ENCODE measurements around the gene PADI6.

PADI6 gene

DNA sequence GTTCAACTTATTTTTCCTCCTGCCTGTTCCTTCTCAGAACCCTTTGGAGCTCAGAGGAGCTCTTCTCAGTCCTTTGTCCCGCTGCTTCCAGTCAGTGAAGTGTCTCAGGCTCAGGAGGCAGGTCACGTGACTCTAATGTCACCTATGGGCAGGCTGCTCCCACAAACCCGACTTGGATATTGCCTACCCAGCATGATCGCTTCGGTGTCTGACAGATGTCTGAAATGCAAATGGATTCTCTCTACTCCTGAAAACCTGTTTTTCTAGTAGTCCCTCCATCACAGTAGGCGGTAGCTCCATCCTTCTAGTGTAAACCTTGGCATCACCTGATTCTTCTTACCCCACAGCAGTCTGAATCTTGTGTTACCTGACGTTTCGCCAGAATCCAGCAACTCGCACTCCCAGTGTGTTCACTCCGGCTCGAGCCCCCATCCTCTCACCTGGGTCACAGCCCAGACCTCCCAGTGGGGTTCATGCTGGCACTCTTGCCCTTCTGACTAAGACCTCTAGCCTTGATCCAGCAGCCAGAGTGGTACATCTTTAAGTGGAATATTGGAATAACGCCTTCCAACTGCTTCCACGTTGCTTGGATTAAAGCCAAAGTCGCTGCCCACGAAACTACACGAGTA, 5.4 kb downstream of the PADI6 start:
- Histone ChIP-seq H2AFZ (ENCODE audit: insufficient read depth, low read length, poor library complexity) (no peak overlapping the region), H2BK120ac (ENCODE audit: insufficient read depth, low read length, poor library complexity) (no peak overlapping the region), H3K18ac (ENCODE audit: low read length) (no peak overlapping the region), H3K4ac (ENCODE audit: low read depth, low read length) (no peak overlapping the region), H3K23ac (ENCODE audit: low read length) (no peak overlapping the region), H4K12ac (ENCODE audit: low read depth, low read length) (no peak overlapping the region), H3K14ac (ENCODE audit: low read length) (no peak overlapping the region), H3K4me2 (ENCODE audit: low read length) (no peak overlapping the region), H2BK5ac (ENCODE audit: low read depth, low read length, poor library complexity) (no peak overlapping the region), H2AK5ac (ENCODE audit: low read length) (no peak overlapping the region), H3K9ac (ENCODE audit: low read length) (no peak overlapping the region), H4K8ac (ENCODE audit: low read depth, low read length) (no peak overlapping the region), H4K91ac (ENCODE audit: low read depth, low read length) (no peak overlapping the region), H3K9me3 (ENCODE audit: insufficient read depth, low read depth, low read length) (peaks cover 3% of the 10 kb centered on the region), H3K27me3 (ENCODE audit: insufficient read depth, low read length) (no peaks in the 10 kb centered on the region), H2BK12ac (ENCODE audit: low read length) (no peak overlapping the region), H3K4me3 (ENCODE audit: low read depth, low read length) (no peak overlapping the region), H3K36me3 (ENCODE audit: control insufficient read depth in 1 of 2, insufficient read depth in 2 of 2, low read length in 2 of 2) (no peaks in the 10 kb centered on the region), H3K79me2 (ENCODE audit: control insufficient read depth, insufficient read depth, low read length, poor library complexity) (no peaks in the 10 kb centered on the region), H3K4me1 (ENCODE audit: control insufficient read depth in 1 of 2, insufficient read depth in 2 of 2, low read length in 2 of 2) (peaks cover 0 to 4% of the 10 kb centered on the region in 2 experiments), H3K27ac (ENCODE audit: low read depth, low read length) (no peak overlapping the region), H3K79me1 (ENCODE audit: low read length) (no peaks in the 10 kb centered on the region)
- WGBS (ENCODE audit: extremely low coverage, insufficient coverage, insufficient read length) = no CpG with 5 or more reads among the region's 16 CpGs
- DNase-seq = peak in 1 of 2 donors; percentile 26

DNA sequence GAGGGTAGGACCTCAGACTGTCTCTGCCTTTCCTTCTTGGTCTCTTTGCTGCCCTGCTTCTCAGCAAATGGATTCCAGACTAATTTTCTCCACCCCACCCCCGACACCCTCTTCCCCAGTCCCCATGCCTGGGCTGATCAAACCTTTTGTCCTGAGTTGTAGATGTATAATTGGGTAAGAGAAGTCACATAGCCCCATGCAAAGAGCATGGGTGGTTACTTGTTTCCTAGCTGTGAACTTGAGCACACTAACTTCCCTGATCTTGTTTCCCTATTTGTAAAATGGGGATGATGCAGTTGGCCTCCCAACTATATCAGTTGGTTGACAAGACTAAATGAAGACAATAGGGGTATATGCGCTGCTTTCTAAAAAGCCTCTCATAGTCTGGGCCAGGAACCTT, 9.2 kb downstream of the PADI6 start:
- Histone ChIP-seq H2BK120ac (ENCODE audit: insufficient read depth, low read length, poor library complexity) (no peak overlapping the region), H3K36me3 (ENCODE audit: control insufficient read depth in 1 of 2, insufficient read depth in 2 of 2, low read length in 2 of 2) (no peaks in the 10 kb centered on the region), H3K4me1 (ENCODE audit: control insufficient read depth in 1 of 2, insufficient read depth in 2 of 2, low read length in 2 of 2) (peaks cover 0 to 4% of the 10 kb centered on the region in 2 experiments), H3K4me3 (ENCODE audit: low read depth, low read length) (no peak overlapping the region), H3K79me1 (ENCODE audit: low read length) (no peaks in the 10 kb centered on the region), H3K23ac (ENCODE audit: low read length) (no peak overlapping the region), H2BK5ac (ENCODE audit: low read depth, low read length, poor library complexity) (no peak overlapping the region), H2BK12ac (ENCODE audit: low read length) (no peak overlapping the region), H4K8ac (ENCODE audit: low read depth, low read length) (no peak overlapping the region), H4K91ac (ENCODE audit: low read depth, low read length) (no peak overlapping the region), H3K9ac (ENCODE audit: low read length) (no peak overlapping the region), H3K27me3 (ENCODE audit: insufficient read depth, low read length) (no peaks in the 10 kb centered on the region), H3K79me2 (ENCODE audit: control insufficient read depth, insufficient read depth, low read length, poor library complexity) (no peaks in the 10 kb centered on the region), H3K14ac (ENCODE audit: low read length) (no peak overlapping the region), H3K27ac (ENCODE audit: low read depth, low read length) (no peak overlapping the region), H3K4ac (ENCODE audit: low read depth, low read length) (no peak overlapping the region), H3K18ac (ENCODE audit: low read length) (no peak overlapping the region), H2AK5ac (ENCODE audit: low read length) (no peak overlapping the region), H3K9me3 (ENCODE audit: insufficient read depth, low read depth, low read length) (no peaks in the 10 kb centered on the region), H2AFZ (ENCODE audit: insufficient read depth, low read length, poor library complexity) (no peak overlapping the region), H3K4me2 (ENCODE audit: low read length) (no peak overlapping the region), H4K12ac (ENCODE audit: low read depth, low read length) (no peak overlapping the region)
- DNase-seq = no peak
- WGBS (ENCODE audit: extremely low coverage, insufficient coverage, insufficient read length) = no CpG with 5 or more reads among the region's 2 CpGs

DNA sequence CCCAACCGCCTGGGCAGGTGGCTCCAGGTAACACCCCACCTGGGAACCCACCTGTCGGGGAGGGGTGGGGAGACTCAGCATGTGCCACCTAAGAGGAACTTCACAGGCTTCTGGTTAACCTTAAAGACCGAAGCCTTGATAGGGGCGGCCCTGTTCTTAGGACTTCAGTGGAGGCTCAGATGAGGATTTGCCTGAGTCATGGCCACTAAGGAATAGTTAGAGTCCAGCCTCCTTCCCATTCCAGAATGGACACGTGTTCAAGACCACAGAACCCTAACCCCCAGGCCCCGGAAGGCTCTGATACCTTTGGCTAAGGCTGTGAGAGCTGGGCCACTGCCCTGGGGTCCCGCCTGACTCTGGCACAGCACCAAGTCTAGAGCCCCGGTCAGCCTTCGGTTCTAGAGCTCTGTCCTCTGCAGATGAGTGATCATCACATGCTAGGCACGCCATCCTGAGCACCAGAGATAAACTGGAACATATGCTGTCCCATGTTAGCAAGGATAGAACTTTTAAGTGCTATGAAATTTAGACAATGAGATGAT, 20.3 kb downstream of the PADI6 start:
- Histone ChIP-seq H2AFZ (ENCODE audit: insufficient read depth, low read length, poor library complexity) (no peak overlapping the region), H3K4me3 (ENCODE audit: low read depth, low read length) (no peak overlapping the region), H3K18ac (ENCODE audit: low read length) (no peak overlapping the region), H2BK5ac (ENCODE audit: low read depth, low read length, poor library complexity) (no peak overlapping the region), H2BK120ac (ENCODE audit: insufficient read depth, low read length, poor library complexity) (no peak overlapping the region), H3K9ac (ENCODE audit: low read length) (no peak overlapping the region), H3K79me2 (ENCODE audit: control insufficient read depth, insufficient read depth, low read length, poor library complexity) (no peaks in the 10 kb centered on the region), H3K14ac (ENCODE audit: low read length) (no peak overlapping the region), H3K4me2 (ENCODE audit: low read length) (no peak overlapping the region), H2AK5ac (ENCODE audit: low read length) (no peak overlapping the region), H3K36me3 (ENCODE audit: control insufficient read depth in 1 of 2, insufficient read depth in 2 of 2, low read length in 2 of 2) (no peaks in the 10 kb centered on the region), H3K23ac (ENCODE audit: low read length) (no peak overlapping the region), H3K9me3 (ENCODE audit: insufficient read depth, low read depth, low read length) (no peaks in the 10 kb centered on the region), H3K27ac (ENCODE audit: low read depth, low read length) (no peak overlapping the region), H3K79me1 (ENCODE audit: low read length) (no peaks in the 10 kb centered on the region), H4K12ac (ENCODE audit: low read depth, low read length) (no peak overlapping the region), H3K4me1 (ENCODE audit: control insufficient read depth in 1 of 2, insufficient read depth in 2 of 2, low read length in 2 of 2) (no peaks in the 10 kb centered on the region), H3K4ac (ENCODE audit: low read depth, low read length) (no peak overlapping the region), H4K91ac (ENCODE audit: low read depth, low read length) (no peak overlapping the region), H3K27me3 (ENCODE audit: insufficient read depth, low read length) (no peaks in the 10 kb centered on the region), H4K8ac (ENCODE audit: low read depth, low read length) (no peak overlapping the region), H2BK12ac (ENCODE audit: low read length) (no peak overlapping the region)
- WGBS (ENCODE audit: extremely low coverage, insufficient coverage, insufficient read length) = no CpG with 5 or more reads among the region's 10 CpGs
- no peak for DNase-seq

DNA sequence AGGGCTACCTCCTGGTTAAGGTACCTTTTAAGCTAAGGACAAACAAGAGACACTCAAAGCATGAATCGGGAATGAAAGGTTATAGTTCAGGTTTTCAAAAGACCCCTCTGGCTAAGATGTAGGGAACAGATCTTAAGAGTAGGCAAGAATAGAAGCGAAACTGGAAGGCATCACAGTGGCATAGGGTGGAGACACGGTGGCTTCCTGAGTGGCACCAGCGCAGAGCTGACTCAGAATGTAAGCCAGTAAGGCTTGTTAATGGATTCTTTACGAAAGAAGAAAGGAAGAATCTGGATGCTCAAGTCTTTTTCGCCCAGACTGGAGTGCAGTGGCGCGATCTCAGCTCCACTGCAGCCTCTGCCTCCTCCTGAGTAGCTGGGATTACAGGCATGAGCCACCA, 21.2 kb downstream of the PADI6 start:
- no peak overlapping the region for H4K91ac ChIP-seq (ENCODE audit: low read depth, low read length)
- no peaks in the 10 kb centered on the region for H3K79me2 ChIP-seq (ENCODE audit: control insufficient read depth, insufficient read depth, low read length, poor library complexity)
- no peak overlapping the region for H3K27ac ChIP-seq (ENCODE audit: low read depth, low read length)
- no peak overlapping the region for H3K4me2 ChIP-seq (ENCODE audit: low read length)
- H3K79me1 ChIP-seq (ENCODE audit: low read length) = no peaks in the 10 kb centered on the region
- no peak overlapping the region for H3K23ac ChIP-seq (ENCODE audit: low read length)
- H3K27me3 ChIP-seq (ENCODE audit: insufficient read depth, low read length) = no peaks in the 10 kb centered on the region
- H3K9ac ChIP-seq (ENCODE audit: low read length) = no peak overlapping the region
- no peaks in the 10 kb centered on the region for H3K9me3 ChIP-seq (ENCODE audit: insufficient read depth, low read depth, low read length)
- no peaks in the 10 kb centered on the region for H3K36me3 ChIP-seq (ENCODE audit: control insufficient read depth in 1 of 2, insufficient read depth in 2 of 2, low read length in 2 of 2)
- H4K8ac ChIP-seq (ENCODE audit: low read depth, low read length) = no peak overlapping the region
- H3K4me1 ChIP-seq (ENCODE audit: control insufficient read depth in 1 of 2, insufficient read depth in 2 of 2, low read length in 2 of 2) = no peaks in the 10 kb centered on the region
- no peak overlapping the region for H3K4ac ChIP-seq (ENCODE audit: low read depth, low read length)
- no peak overlapping the region for H4K12ac ChIP-seq (ENCODE audit: low read depth, low read length)
- H2BK12ac ChIP-seq (ENCODE audit: low read length) = no peak overlapping the region
- no peak for DNase-seq
- no peak overlapping the region for H2BK120ac ChIP-seq (ENCODE audit: insufficient read depth, low read length, poor library complexity)
- H3K18ac ChIP-seq (ENCODE audit: low read length) = no peak overlapping the region
- no peak overlapping the region for H3K4me3 ChIP-seq (ENCODE audit: low read depth, low read length)
- no CpG with 5 or more reads among the region's 8 CpGs for WGBS (ENCODE audit: extremely low coverage, insufficient coverage, insufficient read length)
- no peak overlapping the region for H2BK5ac ChIP-seq (ENCODE audit: low read depth, low read length, poor library complexity)
- no peak overlapping the region for H3K14ac ChIP-seq (ENCODE audit: low read length)
- H2AK5ac ChIP-seq (ENCODE audit: low read length) = no peak overlapping the region
- no peak overlapping the region for H2AFZ ChIP-seq (ENCODE audit: insufficient read depth, low read length, poor library complexity)

All from trophoblast cell (in vitro differentiated cells and primary cell).